Hepatocyte (in vitro differentiated cells): ENCODE results near the gene MXD3. TPM values are rescaled to one million over a fixed set of nuclear protein-coding genes. Genes with fewer than 3 reads are reported as not detected.

ENCODE experiments used
- DNase-seq: peaks from one replicate; pipeline ENCODE4 v3.0.0-alpha.2; 2016; ENCODE audit warnings: low spot score
- H2AFZ ChIP-seq: fragments of 200-600 bp; sonication (generic); 2 replicates; pipeline ENCODE4 v1.6.0; 2016; ENCODE audit warnings: antibody characterized with exemption, mild to moderate bottlenecking
- H3K27ac ChIP-seq: fragments of 200-600 bp; sonication (generic); 2 replicates; pipeline ENCODE4 v1.5.1; 2016; ENCODE audit warnings: mild to moderate bottlenecking
- H3K27me3 ChIP-seq: fragments of 200-600 bp; sonication (generic); 2 replicates; pipeline ENCODE4 v1.6.1; 2016
- H3K36me3 ChIP-seq: fragments of 200-600 bp; sonication (generic); replicated peaks from 2 replicates; pipeline ENCODE4 v1.5.1; 2016; ENCODE audit warnings: low read depth; ENCODE audit not compliant: insufficient read depth
- H3K4me1 ChIP-seq: fragments of 200-600 bp; sonication (generic); 2 replicates; pipeline ENCODE4 v1.5.1; 2016; ENCODE audit warnings: mild to moderate bottlenecking, moderate library complexity; ENCODE audit not compliant: insufficient read depth
- H3K4me2 ChIP-seq: fragments of 200-600 bp; sonication (generic); 2 replicates; pipeline ENCODE4 v1.6.0; 2016
- H3K4me3 ChIP-seq: fragments of 200-600 bp; sonication (generic); 2 replicates; pipeline ENCODE4 v1.5.1; 2016; ENCODE audit warnings: mild to moderate bottlenecking
- H3K79me2 ChIP-seq: fragments of 200-600 bp; sonication (generic); 2 replicates; pipeline ENCODE4 v1.6.0; 2017; ENCODE audit warnings: mild to moderate bottlenecking
- H3K9me2 ChIP-seq: fragments of 200-600 bp; sonication (generic); replicated peaks from 2 replicates; pipeline ENCODE4 v1.6.0; 2017; ENCODE audit warnings: mild to moderate bottlenecking; ENCODE audit not compliant: insufficient read depth
- H3K9me3 ChIP-seq: fragments of 200-600 bp; sonication (generic); 2 replicates; pipeline ENCODE4 v1.5.1; 2016; ENCODE audit warnings: low read depth, mild to moderate bottlenecking
- H4K20me1 ChIP-seq: fragments of 200-600 bp; sonication (generic); 2 replicates; pipeline ENCODE4 v1.6.0; 2016; ENCODE audit warnings: mild to moderate bottlenecking; ENCODE audit not compliant: insufficient read depth, poor library complexity, severe bottlenecking
- EZH2 ChIP-seq: fragments of 200-600 bp; sonication (generic); IDR thresholded peaks from 2 replicates; pipeline ENCODE4 v1.6.1; 2016; ENCODE audit warnings: antibody characterized with exemption, mild to moderate bottlenecking, borderline replicate concordance
- EZH2phosphoT487 ChIP-seq: fragments of 200-600 bp; sonication (generic); IDR thresholded peaks from one replicate; pipeline ENCODE4 v1.6.1; 2018; ENCODE audit warnings: antibody characterized with exemption, mild to moderate bottlenecking, low read depth, moderate library complexity; ENCODE audit not compliant: unreplicated experiment, severe bottlenecking
- WGBS: methylation state at CpG from one replicate; pipeline ENCODE4 v1.1.6; 2016; ENCODE audit warnings: low lambda C conversion rate; ENCODE audit errors: missing lambda C conversion rate; 5-methylcytosine and 5-hydroxymethylcytosine counted together
- polyA plus RNA-seq: library from polyadenylated mRNA; unstranded; fragments of >200 nt; fragmentation: Nextera tagmentation; extraction: Ambion mirVana; gene quantifications from 2 replicates; pipeline ENCODE4 v1.2.1, GENCODE V29; 2016
- total RNA-seq: library from RNA; depleted of rRNA; stranded (reverse); fragments of >200 nt; gene quantifications from 2 replicates; pipeline ENCODE4 v1.2.3, GENCODE V29; 2014
- TF ChIP-seq, protein P1 (sequence below): fragments of 200-600 bp; sonication (generic); IDR thresholded peaks from 2 replicates; pipeline ENCODE4 v1.5.1; 2016; ENCODE audit warnings: antibody characterized with exemption, mild to moderate bottlenecking; ENCODE audit not compliant: poor library complexity

The MXD3 gene
- total and polyA plus RNA-seq, 2 experiments from 2014 or later = 11.9 to 22.3 TPM

DNA sequence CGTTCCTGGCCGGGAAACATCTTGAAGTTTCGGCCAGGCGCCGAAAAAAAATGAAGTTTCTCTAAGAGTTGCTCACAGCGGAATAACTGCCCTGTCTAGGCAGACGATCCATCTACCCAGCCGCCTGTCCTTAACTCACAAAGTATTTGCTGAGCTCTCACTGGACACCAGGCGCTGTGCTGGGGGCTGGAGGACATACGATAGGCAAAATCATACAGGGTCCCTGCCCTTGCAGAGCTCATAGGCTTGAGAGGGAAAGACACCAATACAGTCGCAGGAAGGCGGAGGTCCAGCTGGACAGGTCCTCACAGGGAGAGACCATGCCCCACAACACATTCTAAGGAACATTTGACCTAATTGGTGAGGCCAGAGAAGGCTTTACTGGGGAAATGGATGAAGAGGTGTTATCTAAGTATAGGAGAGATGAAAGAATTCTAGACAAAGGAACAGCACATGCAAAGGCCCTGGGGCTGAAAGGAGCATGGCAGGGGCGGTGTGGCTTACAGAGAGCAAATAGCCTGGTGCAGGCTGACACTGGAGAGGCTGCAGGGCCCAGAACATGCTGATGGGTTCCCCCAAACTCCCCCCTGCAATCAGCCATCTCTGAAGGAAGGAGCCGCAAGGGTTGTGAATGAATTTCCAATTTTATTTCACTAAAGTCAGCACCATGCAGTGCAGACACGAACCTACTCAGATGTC is 2.0 kb upstream of the MXD3 start:
- TF ChIP-seq, protein P1, sequence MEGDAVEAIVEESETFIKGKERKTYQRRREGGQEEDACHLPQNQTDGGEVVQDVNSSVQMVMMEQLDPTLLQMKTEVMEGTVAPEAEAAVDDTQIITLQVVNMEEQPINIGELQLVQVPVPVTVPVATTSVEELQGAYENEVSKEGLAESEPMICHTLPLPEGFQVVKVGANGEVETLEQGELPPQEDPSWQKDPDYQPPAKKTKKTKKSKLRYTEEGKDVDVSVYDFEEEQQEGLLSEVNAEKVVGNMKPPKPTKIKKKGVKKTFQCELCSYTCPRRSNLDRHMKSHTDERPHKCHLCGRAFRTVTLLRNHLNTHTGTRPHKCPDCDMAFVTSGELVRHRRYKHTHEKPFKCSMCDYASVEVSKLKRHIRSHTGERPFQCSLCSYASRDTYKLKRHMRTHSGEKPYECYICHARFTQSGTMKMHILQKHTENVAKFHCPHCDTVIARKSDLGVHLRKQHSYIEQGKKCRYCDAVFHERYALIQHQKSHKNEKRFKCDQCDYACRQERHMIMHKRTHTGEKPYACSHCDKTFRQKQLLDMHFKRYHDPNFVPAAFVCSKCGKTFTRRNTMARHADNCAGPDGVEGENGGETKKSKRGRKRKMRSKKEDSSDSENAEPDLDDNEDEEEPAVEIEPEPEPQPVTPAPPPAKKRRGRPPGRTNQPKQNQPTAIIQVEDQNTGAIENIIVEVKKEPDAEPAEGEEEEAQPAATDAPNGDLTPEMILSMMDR = no peak
- TF ChIP-seq EZH2 (no peak), EZH2phosphoT487 (no peak)
- H3K27me3 ChIP-seq = no peaks in the 10 kb centered on the region
- H3K36me3 ChIP-seq = no peaks in the 10 kb centered on the region
- no peaks in the 10 kb centered on the region for H4K20me1 ChIP-seq
- DNase-seq = no peak
- H3K9me2 ChIP-seq = no peaks in the 10 kb centered on the region
- H3K4me3 ChIP-seq = no peak overlapping the region
- H3K4me2 ChIP-seq = no peak overlapping the region
- H2AFZ ChIP-seq = no peak overlapping the region
- 95% methylated on average over 15 of the region's 15 CpGs for WGBS
- peaks cover 20% of the 10 kb centered on the region for H3K79me2 ChIP-seq
- no peaks in the 10 kb centered on the region for H3K9me3 ChIP-seq
- no peak overlapping the region for H3K27ac ChIP-seq
- H3K4me1 ChIP-seq = peaks cover 18% of the 10 kb centered on the region

DNA sequence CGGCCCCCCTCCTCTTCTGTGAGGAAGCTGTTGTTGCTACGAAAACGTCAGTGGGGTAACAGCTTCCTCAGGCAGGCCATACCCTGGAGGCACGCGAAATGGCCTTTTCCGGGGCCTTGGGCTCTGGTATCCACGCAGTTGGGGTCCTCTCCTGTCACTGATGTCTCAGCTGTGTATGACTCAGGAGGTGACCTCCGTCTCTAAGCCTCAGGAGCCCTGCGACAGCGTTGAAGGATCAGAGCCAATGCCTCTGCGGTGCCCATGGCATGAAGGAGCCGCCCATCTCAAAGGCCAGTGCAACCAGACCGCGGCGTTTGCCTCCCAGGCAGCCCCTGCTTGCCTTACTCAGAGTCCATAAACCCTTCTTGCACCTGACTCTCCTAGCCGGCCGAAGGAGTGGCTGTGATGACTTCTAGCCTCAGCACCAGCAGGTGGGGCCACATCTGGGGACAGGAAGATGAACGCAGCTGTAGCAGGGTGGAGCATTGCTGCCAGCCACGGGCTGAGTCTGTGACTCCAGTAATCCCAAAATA is 1.0 kb upstream of the MXD3 start:
- WGBS = 7% methylated on average over 19 of the region's 19 CpGs
- Histone ChIP-seq H2AFZ (no peak overlapping the region), H3K4me3 (no peak overlapping the region), H3K4me1 (peaks cover 18% of the 10 kb centered on the region), H3K36me3 (no peaks in the 10 kb centered on the region), H3K9me2 (no peaks in the 10 kb centered on the region), H4K20me1 (no peaks in the 10 kb centered on the region), H3K9me3 (no peaks in the 10 kb centered on the region), H3K79me2 (peaks cover 20% of the 10 kb centered on the region), H3K27me3 (no peaks in the 10 kb centered on the region), H3K4me2 (peak overlapping the region; percentile 98), H3K27ac (peak overlapping the region; percentile 41)
- TF ChIP-seq EZH2 (no peak), EZH2phosphoT487 (no peak)
- TF ChIP-seq, protein P1 = peak; percentile 8
- peak; percentile 78 for DNase-seq

DNA sequence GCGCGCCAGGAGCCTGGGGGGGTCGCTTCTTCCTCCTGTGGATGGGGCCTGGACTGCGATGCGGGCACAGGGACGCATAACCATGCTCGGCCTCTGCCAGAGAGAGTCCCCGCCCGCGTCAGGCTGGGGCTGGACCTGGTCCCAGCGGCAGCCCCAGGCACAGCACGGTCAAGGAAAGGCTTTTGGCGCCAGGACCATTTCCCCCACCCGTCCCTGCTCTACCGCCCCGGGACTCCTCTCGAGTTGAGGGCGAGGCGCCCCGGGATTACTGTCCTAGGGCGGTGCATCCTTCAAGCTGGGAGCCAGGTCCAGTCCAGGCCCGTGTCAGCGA is 341 bp downstream of the MXD3 start:
- H3K27ac ChIP-seq = no peak overlapping the region
- WGBS = 0% methylated on average over 8 of the region's 23 CpGs
- no peaks in the 10 kb centered on the region for H3K27me3 ChIP-seq
- no peaks in the 10 kb centered on the region for H3K9me3 ChIP-seq
- peaks cover 18% of the 10 kb centered on the region for H3K4me1 ChIP-seq
- peaks cover 22% of the 10 kb centered on the region for H3K79me2 ChIP-seq
- H4K20me1 ChIP-seq = no peaks in the 10 kb centered on the region
- peak overlapping the region; percentile 41 for H3K4me3 ChIP-seq
- H3K4me2 ChIP-seq = peak overlapping the region; percentile 98
- no peaks in the 10 kb centered on the region for H3K9me2 ChIP-seq
- H3K36me3 ChIP-seq = no peaks in the 10 kb centered on the region
- DNase-seq = no peak
- TF ChIP-seq, protein P1 = no peak
- TF ChIP-seq EZH2 (no peak), EZH2phosphoT487 (no peak)
- no peak overlapping the region for H2AFZ ChIP-seq
